Liver (tissue), 3 donors: ENCODE measurements around the gene MED17.

Source experiments
- CTCF ChIP-seq: fragments of 150-350 bp; IDR thresholded peaks from 2 replicates; pipeline ENCODE4 v1.5.1; 2017; ENCODE audit warnings: improper control_type of control experiment, low read depth, low read length; ENCODE audit not compliant: missing input control
- HNF4A ChIP-seq, 2 donors: conservative IDR thresholded peaks; 2 replicates each; pipeline ENCODE4 v1.6.1; 2016; ENCODE audit warnings: antibody characterized with exemption in 2 of 2, mild to moderate bottlenecking in 2 of 2
- ZBTB33 ChIP-seq: IDR thresholded peaks from 2 replicates; pipeline ENCODE4 v1.6.1; 2016; ENCODE audit warnings: antibody characterized with exemption
- donor health status: healthy.
- donor health status: healthy.

GRCh38 chr11:93757924-93758865 lies 25.9 kb upstream of the MED17 start:
- no peak for TF ChIP-seq CTCF
- no peak for TF ChIP-seq ZBTB33
- no peak for TF ChIP-seq HNF4A (conservative IDR thresholded peaks at IDR 0.05)
